BLaER1 (cell line): Measurements from ENCODE around the gene DERL2.
A peak's percentile ranks its signal among the peaks of the same experiment; 100 is the strongest.

Source experiments
- H3K27ac ChIP-seq: shearing (Covaris generic); formaldehyde crosslinking; 2 replicates; pipeline ENCODE4 v1.8.1; 2022
- H3K27me3 ChIP-seq: shearing (Covaris generic); formaldehyde crosslinking; 2 replicates; pipeline ENCODE4 v1.8.1; 2022
- H3K36me3 ChIP-seq: shearing (Covaris generic); formaldehyde crosslinking; 2 replicates; pipeline ENCODE4 v1.8.1; 2022
- H3K4me1 ChIP-seq: shearing (Covaris generic); formaldehyde crosslinking; 2 replicates; pipeline ENCODE4 v1.8.1; 2022
- H3K4me2 ChIP-seq: shearing (Covaris generic); formaldehyde crosslinking; 2 replicates; pipeline ENCODE4 v1.8.1; 2022
- H3K4me3 ChIP-seq: shearing (Covaris generic); formaldehyde crosslinking; 2 replicates; pipeline ENCODE4 v1.8.1; 2022
- H3K9ac ChIP-seq: shearing (Covaris generic); formaldehyde crosslinking; 2 replicates; pipeline ENCODE4 v1.8.1; 2022
- H3K9me3 ChIP-seq: shearing (Covaris generic); formaldehyde crosslinking; 2 replicates; pipeline ENCODE4 v1.8.1; 2022
- H4K20me1 ChIP-seq: shearing (Covaris generic); formaldehyde crosslinking; 2 replicates; pipeline ENCODE4 v1.8.1; 2022
- Cebpa-rat ChIP-seq: shearing (Covaris generic); IDR thresholded peaks from 2 replicates; pipeline ENCODE4 v1.8.1; 2022

DERL2 gene

GRCh38 chr17:5523249-5523648 is 37.3 kb upstream of the DERL2 start:
- peaks cover 78% of the 10 kb centered on the region for H3K36me3 ChIP-seq
- no peak overlapping the region for H3K27ac ChIP-seq
- peaks cover 12% of the 10 kb centered on the region for H3K4me1 ChIP-seq
- H3K9me3 ChIP-seq, result no peaks in the 10 kb centered on the region
- no peak overlapping the region for H3K4me2 ChIP-seq
- no peak overlapping the region for H3K4me3 ChIP-seq
- H4K20me1 ChIP-seq, result no peaks in the 10 kb centered on the region
- H3K9ac ChIP-seq, result no peak overlapping the region
- no peak for TF ChIP-seq Cebpa-rat
- no peaks in the 10 kb centered on the region for H3K27me3 ChIP-seq

- peaks cover 9% of the 10 kb centered on the region for H3K4me1 ChIP-seq
- no peak overlapping the region for H3K27ac ChIP-seq
- H3K9ac ChIP-seq, result no peak overlapping the region
- H3K4me2 ChIP-seq, result no peak overlapping the region
- peaks cover 78% of the 10 kb centered on the region for H3K36me3 ChIP-seq
- no peak overlapping the region for H3K4me3 ChIP-seq
- no peak for TF ChIP-seq Cebpa-rat
- H3K27me3 ChIP-seq, result no peaks in the 10 kb centered on the region
- H4K20me1 ChIP-seq, result no peaks in the 10 kb centered on the region
- H3K9me3 ChIP-seq, result no peaks in the 10 kb centered on the region
These were observed 36.5 kb upstream of the DERL2 start for GRCh38 chr17:5522476-5522875.

- H3K9me3 ChIP-seq, result 0 out of 2 replicates have a peak, but pooled peaks cover 6% of the 10 kb centered on the region
- H3K4me3 ChIP-seq, result no peak overlapping the region
- peaks cover 15% of the 10 kb centered on the region for H3K4me1 ChIP-seq
- H4K20me1 ChIP-seq, result no peaks in the 10 kb centered on the region
- no peak for TF ChIP-seq Cebpa-rat
- H3K27ac ChIP-seq, result no peak overlapping the region
- H3K4me2 ChIP-seq, result no peak overlapping the region
- peaks cover 59% of the 10 kb centered on the region for H3K36me3 ChIP-seq
- H3K9ac ChIP-seq, result no peak overlapping the region
- no peaks in the 10 kb centered on the region for H3K27me3 ChIP-seq
These were observed 30.2 kb upstream of the DERL2 start for GRCh38 chr17:5516060-5516792.

GRCh38 chr17:5514976-5515375 is 29.0 kb upstream of the DERL2 start:
- H4K20me1 ChIP-seq, result no peaks in the 10 kb centered on the region
- H3K4me2 ChIP-seq, result no peak overlapping the region
- no peak overlapping the region for H3K9ac ChIP-seq
- H3K36me3 ChIP-seq, result peaks cover 50% of the 10 kb centered on the region
- TF ChIP-seq Cebpa-rat, result no peak
- H3K27me3 ChIP-seq, result no peaks in the 10 kb centered on the region
- H3K4me1 ChIP-seq, result peaks cover 15% of the 10 kb centered on the region
- H3K4me3 ChIP-seq, result no peak overlapping the region
- H3K27ac ChIP-seq, result no peak overlapping the region
- 0 out of 2 replicates have a peak, but pooled peaks cover 6% of the 10 kb centered on the region for H3K9me3 ChIP-seq

GRCh38 chr17:5513628-5514027 is 27.6 kb upstream of the DERL2 start:
- Histone ChIP-seq H3K9ac (no peak overlapping the region), H3K27me3 (no peaks in the 10 kb centered on the region), H4K20me1 (no peaks in the 10 kb centered on the region), H3K36me3 (peaks cover 56% of the 10 kb centered on the region), H3K4me2 (peak overlapping the region; percentile 38), H3K4me1 (peaks cover 15% of the 10 kb centered on the region), H3K9me3 (0 out of 2 replicates have a peak, but pooled peaks cover 6% of the 10 kb centered on the region), H3K27ac (no peak overlapping the region), H3K4me3 (no peak overlapping the region)
- no peak for TF ChIP-seq Cebpa-rat

- Histone ChIP-seq H3K4me3 (no peak overlapping the region), H3K27ac (no peak overlapping the region), H3K4me2 (no peak overlapping the region), H3K36me3 (peaks cover 40% of the 10 kb centered on the region), H3K9me3 (0 out of 2 replicates have a peak, but pooled peaks cover 6% of the 10 kb centered on the region), H3K9ac (no peak overlapping the region), H3K4me1 (peaks cover 15% of the 10 kb centered on the region), H4K20me1 (no peaks in the 10 kb centered on the region), H3K27me3 (no peaks in the 10 kb centered on the region)
- TF ChIP-seq Cebpa-rat, result no peak
These were observed 25.6 kb upstream of the DERL2 start for GRCh38 chr17:5511401-5512225.

GRCh38 chr17:5510771-5511170 is 24.8 kb upstream of the DERL2 start:
- no peak for TF ChIP-seq Cebpa-rat
- H4K20me1 ChIP-seq, result no peaks in the 10 kb centered on the region
- no peak overlapping the region for H3K9ac ChIP-seq
- no peaks in the 10 kb centered on the region for H3K27me3 ChIP-seq
- H3K4me2 ChIP-seq, result no peak overlapping the region
- no peak overlapping the region for H3K27ac ChIP-seq
- H3K4me3 ChIP-seq, result no peak overlapping the region
- peaks cover 15% of the 10 kb centered on the region for H3K4me1 ChIP-seq
- peaks cover 32% of the 10 kb centered on the region for H3K36me3 ChIP-seq
- 0 out of 2 replicates have a peak, but pooled peaks cover 6% of the 10 kb centered on the region for H3K9me3 ChIP-seq

- no peaks in the 10 kb centered on the region for H4K20me1 ChIP-seq
- no peak overlapping the region for H3K27ac ChIP-seq
- no peak for TF ChIP-seq Cebpa-rat
- no peaks in the 10 kb centered on the region for H3K27me3 ChIP-seq
- H3K4me1 ChIP-seq, result peaks cover 15% of the 10 kb centered on the region
- no peak overlapping the region for H3K9ac ChIP-seq
- 0 out of 2 replicates have a peak, but pooled peaks cover 4% of the 10 kb centered on the region for H3K9me3 ChIP-seq
- H3K4me2 ChIP-seq, result no peak overlapping the region
- no peak overlapping the region for H3K4me3 ChIP-seq
- H3K36me3 ChIP-seq, result peaks cover 19% of the 10 kb centered on the region
These were observed 23.5 kb upstream of the DERL2 start for GRCh38 chr17:5509482-5509881.

- Histone ChIP-seq H3K36me3 (peaks cover 15% of the 10 kb centered on the region), H4K20me1 (no peaks in the 10 kb centered on the region), H3K4me2 (no peak overlapping the region), H3K4me3 (no peak overlapping the region), H3K27me3 (no peaks in the 10 kb centered on the region), H3K9me3 (no peaks in the 10 kb centered on the region), H3K27ac (no peak overlapping the region), H3K4me1 (peaks cover 12% of the 10 kb centered on the region), H3K9ac (no peak overlapping the region)
- no peak for TF ChIP-seq Cebpa-rat
These were observed 22.8 kb upstream of the DERL2 start for GRCh38 chr17:5508810-5509209.

GRCh38 chr17:5506307-5506706 is 20.3 kb upstream of the DERL2 start:
- H3K9ac ChIP-seq, result no peak overlapping the region
- no peaks in the 10 kb centered on the region for H3K27me3 ChIP-seq
- no peaks in the 10 kb centered on the region for H3K9me3 ChIP-seq
- 0 out of 2 replicates have a peak, but pooled peaks cover 6% of the 10 kb centered on the region for H3K36me3 ChIP-seq
- TF ChIP-seq Cebpa-rat, result no peak
- H3K4me3 ChIP-seq, result no peak overlapping the region
- H3K27ac ChIP-seq, result no peak overlapping the region
- H3K4me2 ChIP-seq, result no peak overlapping the region
- H4K20me1 ChIP-seq, result no peaks in the 10 kb centered on the region
- peaks cover 4% of the 10 kb centered on the region for H3K4me1 ChIP-seq
